ENCODE results near the gene PTPRE.

- no peak for TF ChIP-seq CTCF (IDR thresholded peaks at IDR 0.05)
- no peak for TF ChIP-seq POLR2A (IDR thresholded peaks at IDR 0.05)
Measured at GRCh38 chr10:127951861-127952574, 45.1 kb downstream of the PTPRE start.

All from right lobe of liver (tissue), 4 donors.